ENCODE measurements around the gene NRG2.

The NRG2 gene

GRCh38 chr5:139856714-139857113 is 186.4 kb downstream of the NRG2 start:
- H3K9me3 Mint-ChIP-seq: no peaks in the 10 kb centered on the region
- H3K27me3 Mint-ChIP-seq: no peaks in the 10 kb centered on the region
- ATAC-seq: no peak
- H3K36me3 Mint-ChIP-seq: no peaks in the 10 kb centered on the region
- H3K4me1 Mint-ChIP-seq: no peaks in the 10 kb centered on the region
- no peak overlapping the region for H3K27ac Mint-ChIP-seq
- no peak overlapping the region for H3K4me3 Mint-ChIP-seq

GRCh38 chr5:139855946-139856540 is 187.1 kb downstream of the NRG2 start:
- no peaks in the 10 kb centered on the region for H3K27me3 Mint-ChIP-seq
- no peak for ATAC-seq
- H3K4me1 Mint-ChIP-seq: no peaks in the 10 kb centered on the region
- no peak overlapping the region for H3K27ac Mint-ChIP-seq
- no peaks in the 10 kb centered on the region for H3K9me3 Mint-ChIP-seq
- no peaks in the 10 kb centered on the region for H3K36me3 Mint-ChIP-seq
- H3K4me3 Mint-ChIP-seq: no peak overlapping the region

- ATAC-seq: no peak
- Mint-ChIP-seq H3K4me1 (no peaks in the 10 kb centered on the region), H3K9me3 (no peaks in the 10 kb centered on the region), H3K27me3 (no peaks in the 10 kb centered on the region), H3K27ac (no peak overlapping the region), H3K36me3 (no peaks in the 10 kb centered on the region), H3K4me3 (no peak overlapping the region)
Observed at GRCh38 chr5:139855451-139855850, 187.6 kb downstream of the NRG2 start.

- Mint-ChIP-seq H3K4me1 (no peaks in the 10 kb centered on the region), H3K27me3 (no peaks in the 10 kb centered on the region), H3K36me3 (no peaks in the 10 kb centered on the region), H3K27ac (no peak overlapping the region), H3K4me3 (no peak overlapping the region), H3K9me3 (no peaks in the 10 kb centered on the region)
- ATAC-seq: no peak
Observed at GRCh38 chr5:139854953-139855352, 188.1 kb downstream of the NRG2 start.

- Mint-ChIP-seq H3K4me3 (no peak overlapping the region), H3K27ac (no peak overlapping the region), H3K4me1 (no peaks in the 10 kb centered on the region), H3K9me3 (no peaks in the 10 kb centered on the region), H3K27me3 (no peaks in the 10 kb centered on the region), H3K36me3 (no peaks in the 10 kb centered on the region)
- ATAC-seq: no peak
Observed at GRCh38 chr5:139854029-139854605, 189.0 kb downstream of the NRG2 start.

GRCh38 chr5:139852696-139853095 is 190.4 kb downstream of the NRG2 start:
- H3K36me3 Mint-ChIP-seq: no peaks in the 10 kb centered on the region
- H3K9me3 Mint-ChIP-seq: no peaks in the 10 kb centered on the region
- peaks cover under 1% of the 10 kb centered on the region for H3K4me1 Mint-ChIP-seq
- no peaks in the 10 kb centered on the region for H3K27me3 Mint-ChIP-seq
- H3K4me3 Mint-ChIP-seq: no peak overlapping the region
- no peak for ATAC-seq
- no peak overlapping the region for H3K27ac Mint-ChIP-seq

- no peak overlapping the region for H3K27ac Mint-ChIP-seq
- peaks cover 6% of the 10 kb centered on the region for H3K4me1 Mint-ChIP-seq
- H3K36me3 Mint-ChIP-seq: no peaks in the 10 kb centered on the region
- no peak overlapping the region for H3K4me3 Mint-ChIP-seq
- ATAC-seq: no peak
- no peaks in the 10 kb centered on the region for H3K9me3 Mint-ChIP-seq
- H3K27me3 Mint-ChIP-seq: no peaks in the 10 kb centered on the region
Observed at GRCh38 chr5:139851558-139851957, 191.5 kb downstream of the NRG2 start.

- Mint-ChIP-seq H3K4me1 (peaks cover 6% of the 10 kb centered on the region), H3K4me3 (no peak overlapping the region), H3K27me3 (no peaks in the 10 kb centered on the region), H3K9me3 (no peaks in the 10 kb centered on the region), H3K36me3 (no peaks in the 10 kb centered on the region), H3K27ac (no peak overlapping the region)
- no peak for ATAC-seq
Observed at GRCh38 chr5:139850423-139851016, 192.6 kb downstream of the NRG2 start.

- no peak for ATAC-seq
- no peaks in the 10 kb centered on the region for H3K9me3 Mint-ChIP-seq
- no peaks in the 10 kb centered on the region for H3K36me3 Mint-ChIP-seq
- H3K4me1 Mint-ChIP-seq: peaks cover 6% of the 10 kb centered on the region
- H3K4me3 Mint-ChIP-seq: peak overlapping the region; percentile 30
- H3K27ac Mint-ChIP-seq: peak overlapping the region; percentile 6
- peaks cover under 1% of the 10 kb centered on the region for H3K27me3 Mint-ChIP-seq
Observed at GRCh38 chr5:139849942-139850341, 193.2 kb downstream of the NRG2 start.

- H3K27me3 Mint-ChIP-seq: peaks cover 5% of the 10 kb centered on the region
- no peaks in the 10 kb centered on the region for H3K9me3 Mint-ChIP-seq
- no peak for ATAC-seq
- H3K4me1 Mint-ChIP-seq: peaks cover 10% of the 10 kb centered on the region
- peak overlapping the region; percentile 6 for H3K27ac Mint-ChIP-seq
- peak overlapping the region; percentile 30 for H3K4me3 Mint-ChIP-seq
- H3K36me3 Mint-ChIP-seq: no peaks in the 10 kb centered on the region
Observed at GRCh38 chr5:139849501-139849900, 193.6 kb downstream of the NRG2 start.

GRCh38 chr5:139848508-139849100 is 194.5 kb downstream of the NRG2 start:
- no peak overlapping the region for H3K27ac Mint-ChIP-seq
- ATAC-seq: peak; percentile 27

GRCh38 chr5:139847790-139848507 is 195.2 kb downstream of the NRG2 start:
- Mint-ChIP-seq H3K9me3 (no peaks in the 10 kb centered on the region), H3K4me1 (peaks cover 13% of the 10 kb centered on the region), H3K36me3 (no peaks in the 10 kb centered on the region), H3K27ac (no peak overlapping the region), H3K4me3 (peak overlapping the region; percentile 71), H3K27me3 (peaks cover 14% of the 10 kb centered on the region)
- peak; percentile 93 for ATAC-seq

More at GRCh38 chr5:139848508-139849100, 194.5 kb downstream of the NRG2 start:
- peak overlapping the region; percentile 76 for H3K4me3 Mint-ChIP-seq
- no peaks in the 10 kb centered on the region for H3K36me3 Mint-ChIP-seq
- H3K4me1 Mint-ChIP-seq: peaks cover 13% of the 10 kb centered on the region
- H3K27me3 Mint-ChIP-seq: peaks cover 9% of the 10 kb centered on the region
- no peaks in the 10 kb centered on the region for H3K9me3 Mint-ChIP-seq

- no peak for ATAC-seq
- Mint-ChIP-seq H3K9me3 (no peaks in the 10 kb centered on the region), H3K27ac (no peak overlapping the region), H3K27me3 (peaks cover 23% of the 10 kb centered on the region), H3K36me3 (no peaks in the 10 kb centered on the region), H3K4me3 (peak overlapping the region; percentile 60), H3K4me1 (peaks cover 13% of the 10 kb centered on the region)
Observed at GRCh38 chr5:139847091-139847490, 196.0 kb downstream of the NRG2 start.

GRCh38 chr5:139845846-139846681 is 197.0 kb downstream of the NRG2 start:
- no peak for ATAC-seq
- peaks cover 13% of the 10 kb centered on the region for H3K4me1 Mint-ChIP-seq
- H3K9me3 Mint-ChIP-seq: no peaks in the 10 kb centered on the region
- no peaks in the 10 kb centered on the region for H3K36me3 Mint-ChIP-seq
- H3K27ac Mint-ChIP-seq: no peak overlapping the region
- peaks cover 23% of the 10 kb centered on the region for H3K27me3 Mint-ChIP-seq
- no peak overlapping the region for H3K4me3 Mint-ChIP-seq

Data from stimulated activated memory B cell treated with anti-CD40 and anti-IgM and Interleukin-4, amounts not matched to agents 10 μg/mL and 1 μg/mL and 100 μg/mL, for 72 hours (primary cell).